Medulla oblongata (tissue), 1 donor: ENCODE results near the gene RTEL1.

ENCODE experiments used
- DNase-seq: peaks from one replicate; pipeline ENCODE4 v3.0.0-alpha.2; 2015; ENCODE audit errors: extremely low spot score

RTEL1 gene

GRCh38 chr20:63740070-63740626 lies 82.0 kb downstream of the RTEL1 start:
- DNase-seq: peak; percentile 40

- peak; percentile 85 for DNase-seq
Observed at GRCh38 chr20:63740627-63741353, 82.7 kb downstream of the RTEL1 start.

GRCh38 chr20:63741354-63741675 lies 83.2 kb downstream of the RTEL1 start:
- no peak for DNase-seq

- no peak for DNase-seq
Observed at GRCh38 chr20:63741676-63742380, 83.7 kb downstream of the RTEL1 start.

- DNase-seq: no peak
Observed at GRCh38 chr20:63742381-63743024, 84.4 kb downstream of the RTEL1 start.

GRCh38 chr20:63743210-63743970 lies 85.3 kb downstream of the RTEL1 start:
- DNase-seq: no peak

- no peak for DNase-seq
Observed at GRCh38 chr20:63744158-63744557, 86.0 kb downstream of the RTEL1 start.

- DNase-seq: no peak
Observed at GRCh38 chr20:63744574-63745423, 86.7 kb downstream of the RTEL1 start.

- DNase-seq: no peak
Observed at GRCh38 chr20:63745424-63745805, 87.3 kb downstream of the RTEL1 start.
